ENCODE measurements around the gene MTHFS.

Gene MTHFS

DNA sequence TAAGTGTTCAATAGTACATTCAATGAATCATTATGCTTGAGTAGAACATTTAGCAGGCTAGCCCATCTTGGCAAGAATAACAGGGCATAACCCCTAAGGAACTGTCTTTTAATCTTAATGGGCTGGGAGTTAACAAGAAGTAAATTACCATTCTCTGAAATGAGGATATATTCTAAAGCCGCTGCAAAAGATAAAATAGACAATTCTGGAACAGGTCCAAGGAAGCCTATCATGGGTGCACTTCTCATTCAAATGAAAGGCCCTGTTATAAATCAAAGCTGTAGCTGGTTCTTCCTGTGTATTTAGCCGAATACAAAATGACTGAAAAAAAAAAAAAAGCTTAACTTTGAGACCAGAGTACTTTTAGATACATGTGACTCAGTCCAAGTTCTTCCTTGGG is 15.6 kb downstream of the MTHFS start:
- DNase-seq (ENCODE audit: low read depth in 3 of 3, low spot score in 1 of 3): no peak

DNA sequence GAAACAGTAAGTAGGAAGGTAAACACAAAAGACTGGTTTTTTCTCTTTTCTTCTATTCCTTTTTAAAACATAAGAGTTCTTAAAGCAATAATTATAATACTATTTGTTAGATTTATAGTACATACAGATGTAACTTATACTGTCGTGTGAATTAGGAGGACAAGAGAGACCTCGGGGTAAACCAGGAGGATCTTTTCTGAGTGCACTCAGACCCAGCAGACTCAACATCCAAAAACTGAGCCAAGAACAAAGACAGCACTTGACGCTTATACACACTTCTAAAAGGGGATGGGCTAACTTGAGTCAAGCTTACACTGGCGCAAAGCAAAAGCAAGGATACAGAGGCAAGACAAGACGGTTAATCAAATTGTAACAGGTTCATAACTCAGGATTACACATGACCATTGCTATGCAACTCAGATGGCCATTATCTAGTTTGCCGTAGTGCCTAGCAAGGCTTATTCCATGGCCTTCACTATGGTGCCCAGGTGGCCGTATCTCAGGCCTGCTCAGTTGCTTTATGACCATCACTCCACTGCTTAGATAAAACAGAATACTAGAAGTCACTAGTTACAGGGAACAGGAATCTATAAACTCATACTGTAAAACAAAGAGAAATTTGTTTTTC is 18.6 kb downstream of the MTHFS start:
- DNase-seq (ENCODE audit: low read depth in 3 of 3, low spot score in 1 of 3): no peak

DNA sequence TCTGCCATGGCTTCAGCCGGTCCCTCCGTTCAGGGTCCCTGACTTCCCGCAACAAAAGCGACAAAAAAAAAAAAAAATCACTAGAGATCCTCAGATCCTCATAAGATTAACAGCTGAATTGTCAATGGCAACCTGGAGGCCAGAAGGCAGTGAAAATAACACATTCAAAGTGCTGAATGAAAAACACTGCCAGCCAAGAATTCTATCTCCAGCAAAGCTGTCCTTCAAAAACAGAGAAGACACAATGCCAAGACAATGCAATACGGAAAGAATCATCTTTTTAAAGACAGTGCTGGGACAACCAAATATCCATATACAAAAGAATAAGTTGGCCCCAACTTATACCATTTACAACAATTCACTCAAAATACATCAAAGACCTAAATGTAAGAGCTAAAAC is 21.6 kb downstream of the MTHFS start:
- DNase-seq (ENCODE audit: low read depth in 3 of 3, low spot score in 1 of 3): no peak

DNA sequence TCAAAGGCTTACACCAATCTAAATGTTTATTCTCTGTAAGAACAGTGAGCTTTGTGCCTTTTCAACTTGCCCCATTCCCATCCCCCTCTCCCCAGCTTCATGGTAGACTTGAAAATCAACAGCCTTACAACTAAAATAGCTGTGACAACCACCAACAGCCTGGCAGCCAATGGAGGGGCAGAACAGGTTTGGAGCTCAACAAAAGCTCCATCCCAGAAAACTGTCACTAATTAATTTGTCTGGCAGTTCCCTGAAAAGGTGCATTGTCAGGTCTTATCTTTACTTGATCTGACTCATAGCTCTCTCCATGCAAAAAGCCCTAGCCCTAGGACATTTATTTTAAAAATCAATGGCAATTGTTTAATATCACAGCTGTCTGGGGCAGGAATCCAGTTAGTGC is 22.6 kb downstream of the MTHFS start:
- DNase-seq (ENCODE audit: low read depth in 3 of 3, low spot score in 1 of 3): no peak

DNA sequence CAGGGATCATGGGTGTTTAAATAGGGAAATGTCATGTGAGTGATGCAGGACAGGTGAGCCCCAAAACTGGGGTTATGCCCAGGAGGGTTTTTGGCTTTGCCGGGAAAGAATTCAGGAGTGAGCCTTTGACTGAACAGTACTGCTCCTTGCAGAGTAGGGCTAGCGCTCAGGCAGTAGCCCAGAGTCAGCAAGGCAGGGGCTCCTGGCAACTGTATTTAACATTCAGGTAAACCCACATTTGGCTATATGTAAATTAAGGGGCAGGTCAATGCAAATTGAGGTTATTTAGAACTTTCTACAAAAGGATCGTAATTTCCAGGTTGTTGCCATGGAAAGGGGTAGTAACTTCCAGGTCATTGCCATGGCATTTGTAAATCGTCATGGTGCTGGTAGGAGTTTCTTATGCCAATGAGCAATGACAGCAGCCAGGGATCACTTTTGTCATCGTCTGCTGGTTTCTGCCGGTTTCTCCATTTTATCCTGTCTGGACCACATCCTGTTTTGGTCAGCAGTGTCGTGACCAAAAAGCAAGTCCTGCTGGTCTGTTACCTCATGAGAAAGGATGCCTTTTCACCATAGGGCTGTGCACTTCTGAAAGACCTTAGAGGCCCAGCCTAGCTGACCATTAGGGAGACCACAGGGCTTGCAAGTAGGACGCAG is 24.3 kb downstream of the MTHFS start:
- DNase-seq (ENCODE audit: low read depth in 3 of 3, low spot score in 1 of 3): peak in 1 of 3 donors; percentile 9

DNA sequence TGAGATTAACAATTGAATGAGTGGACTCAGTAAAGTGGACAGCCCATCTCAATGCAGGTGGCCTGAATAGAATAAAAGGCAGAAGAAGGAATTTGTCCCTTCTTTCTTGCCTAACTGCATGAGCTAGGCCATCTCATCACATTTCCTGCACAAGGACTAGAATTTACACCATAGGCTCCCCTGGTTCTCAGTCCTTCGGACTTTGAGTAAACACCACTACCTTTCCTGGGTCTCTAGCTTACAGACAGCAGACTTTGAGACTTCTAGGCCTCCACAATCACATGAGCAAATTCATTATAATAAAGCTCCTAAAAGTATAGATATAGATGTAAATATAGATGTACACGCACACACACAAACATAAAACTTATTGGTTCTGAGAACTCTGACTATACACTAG is 28.3 kb downstream of the MTHFS start:
- no peak for DNase-seq (ENCODE audit: low read depth in 3 of 3, low spot score in 1 of 3)

DNA sequence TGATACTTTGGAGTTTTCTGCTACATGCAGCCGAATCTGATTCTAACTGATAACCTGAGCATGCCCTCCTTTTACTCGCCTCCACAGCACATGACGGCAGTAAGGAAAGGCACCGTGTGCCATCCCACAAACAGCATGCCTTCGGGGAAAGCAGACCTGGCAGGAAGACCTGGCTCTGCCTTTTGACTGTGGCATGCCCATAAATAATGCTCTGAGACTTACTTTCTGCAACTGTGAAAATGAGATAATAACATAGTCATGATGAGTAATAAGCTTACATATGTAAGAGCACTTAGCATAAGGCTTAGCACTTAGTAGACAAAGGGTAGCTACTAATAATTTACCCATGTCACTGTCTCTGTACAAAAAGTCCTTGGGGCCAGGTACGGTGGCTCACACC is 32.9 kb downstream of the MTHFS start:
- no peak for DNase-seq (ENCODE audit: low read depth in 3 of 3, low spot score in 1 of 3)

DNA sequence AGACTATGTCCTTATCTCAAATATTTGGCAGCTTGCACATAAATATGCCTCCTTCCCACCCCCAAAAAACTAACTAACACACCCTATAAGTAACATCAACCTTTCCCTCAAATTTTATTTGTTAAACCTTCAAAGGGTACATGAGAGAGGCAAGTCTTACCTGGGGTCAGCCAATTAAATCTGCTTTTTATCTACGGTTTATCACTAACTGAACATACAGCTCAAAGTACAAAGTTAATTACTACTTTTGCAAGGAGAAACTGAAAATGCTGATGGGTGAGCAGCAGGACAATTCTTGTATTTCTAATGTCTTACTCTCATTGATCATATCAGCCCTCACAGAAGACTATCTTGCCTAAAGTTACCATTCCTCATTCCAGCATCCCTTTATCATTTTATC is 34.6 kb downstream of the MTHFS start:
- no peak for DNase-seq (ENCODE audit: low read depth in 3 of 3, low spot score in 1 of 3)

DNA sequence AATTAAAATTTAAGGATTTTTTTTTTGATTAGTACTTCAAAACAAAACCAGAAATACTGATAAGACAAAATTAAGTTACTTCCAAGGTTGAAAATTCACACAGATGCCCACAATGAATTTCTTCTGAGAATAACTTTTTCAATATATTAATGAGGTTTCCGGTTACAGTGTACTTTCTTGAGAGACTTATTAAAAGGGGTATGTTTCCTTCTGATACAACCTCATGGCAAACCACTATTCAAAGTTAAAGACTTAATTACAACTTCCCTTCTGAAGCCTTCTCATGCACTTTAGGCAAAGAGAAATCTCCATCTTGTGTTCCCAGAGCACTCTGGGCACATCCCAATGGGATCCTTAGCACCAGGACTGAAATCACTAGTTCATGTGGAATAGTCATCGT is 36.2 kb downstream of the MTHFS start:
- no peak for DNase-seq (ENCODE audit: low read depth in 3 of 3, low spot score in 1 of 3)

DNA sequence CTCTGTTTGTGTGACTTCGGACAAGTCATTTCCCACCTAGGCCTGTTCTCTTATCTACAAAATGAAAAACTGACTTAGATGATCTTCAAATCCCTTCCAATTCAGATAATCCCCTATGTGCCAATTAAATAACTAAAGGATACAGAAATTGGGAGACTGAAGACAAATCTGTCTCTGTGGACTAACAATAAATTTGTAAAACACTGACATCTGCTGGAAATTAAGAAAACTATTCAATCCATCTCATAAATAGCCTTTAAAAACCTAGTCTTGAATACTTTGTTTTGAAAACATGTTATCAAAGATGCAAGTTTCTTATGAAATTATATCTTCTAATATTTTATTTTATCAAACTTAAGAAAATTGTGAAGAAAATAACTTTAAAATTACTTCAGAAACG is 38.3 kb downstream of the MTHFS start:
- DNase-seq (ENCODE audit: low read depth in 3 of 3, low spot score in 1 of 3): no peak

DNA sequence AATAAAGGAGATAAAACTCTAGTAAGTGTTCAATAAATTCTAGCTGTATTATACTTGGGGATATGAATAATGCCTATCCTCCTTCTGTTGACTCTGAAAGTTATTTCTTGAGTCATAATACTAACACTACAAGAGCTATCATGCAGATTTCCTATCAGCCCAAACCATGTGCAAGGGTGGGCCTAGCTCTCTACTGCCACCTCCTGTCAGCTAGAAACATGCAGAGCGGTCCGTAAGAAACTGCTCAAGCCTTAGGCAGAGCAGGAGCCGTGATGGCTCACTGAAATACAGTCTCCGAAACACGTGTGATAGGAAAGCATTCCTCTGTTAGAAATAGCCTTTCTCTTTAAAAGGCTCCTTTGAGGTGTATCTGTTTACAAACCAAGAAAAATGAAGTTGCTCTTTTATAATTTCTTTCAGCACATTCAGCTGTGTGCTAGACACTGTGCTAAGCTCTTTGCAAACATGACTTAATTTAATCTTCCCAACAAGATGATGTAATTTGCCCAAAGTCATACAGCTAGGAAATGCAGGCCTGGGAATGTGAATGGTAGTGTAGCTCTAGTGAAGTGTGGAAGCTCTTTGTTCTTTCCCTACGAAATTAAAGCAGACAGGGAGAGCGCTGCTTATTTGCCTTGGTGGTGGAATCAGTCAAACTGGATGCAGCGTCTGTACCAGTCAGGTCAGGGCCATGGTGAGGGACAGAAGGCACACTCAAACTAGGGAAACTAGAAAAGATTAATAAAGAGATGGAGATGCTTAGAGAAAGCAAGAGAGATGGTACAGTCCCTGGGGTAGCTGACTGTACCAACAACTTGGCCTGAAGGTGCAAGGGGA is 43.1 kb downstream of the MTHFS start:
- DNase-seq (ENCODE audit: low read depth in 3 of 3, low spot score in 1 of 3): peak; percentile 13 to 42 (median 16)

DNA sequence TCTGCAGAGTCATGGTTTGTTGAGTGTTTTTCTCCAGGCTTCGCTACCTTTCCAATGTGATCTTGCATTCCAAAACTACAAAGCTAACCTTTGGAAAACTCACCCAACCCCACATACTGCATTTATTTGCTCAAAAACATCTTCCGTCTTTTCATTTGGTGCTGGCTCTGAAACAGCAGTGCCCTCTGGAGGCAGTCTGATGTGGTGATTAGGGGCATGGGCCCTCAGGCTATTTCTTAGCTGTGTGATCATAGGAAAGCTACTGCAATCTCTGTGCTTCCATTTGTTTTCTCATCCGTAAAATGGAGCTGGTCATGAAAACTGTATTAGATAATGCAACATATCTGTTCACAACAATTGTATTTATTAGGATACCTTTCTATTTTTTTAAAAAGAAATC is 47.0 kb downstream of the MTHFS start:
- no peak for DNase-seq (ENCODE audit: low read depth in 3 of 3, low spot score in 1 of 3)

DNA sequence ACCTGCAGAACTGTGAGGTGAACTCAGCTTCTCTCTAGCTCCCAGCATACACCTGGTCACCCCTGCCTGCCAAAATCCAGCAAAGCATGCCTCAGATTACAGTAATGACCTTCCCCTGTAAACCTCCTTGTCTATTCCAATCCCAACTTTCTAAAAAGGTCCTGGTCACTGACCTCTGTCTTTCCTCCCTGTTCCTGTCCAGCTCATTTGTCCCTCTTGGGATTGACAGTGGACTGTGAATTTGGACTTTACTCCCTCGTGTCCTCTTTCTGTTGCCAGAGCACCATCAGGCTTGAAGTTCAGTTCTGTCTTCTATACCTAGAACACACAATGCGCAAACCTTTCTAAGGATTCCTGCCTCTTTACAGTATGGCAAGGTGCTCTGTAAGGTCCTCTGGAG is 50.3 kb downstream of the MTHFS start:
- no peak for DNase-seq (ENCODE audit: low read depth in 3 of 3, low spot score in 1 of 3)

DNA sequence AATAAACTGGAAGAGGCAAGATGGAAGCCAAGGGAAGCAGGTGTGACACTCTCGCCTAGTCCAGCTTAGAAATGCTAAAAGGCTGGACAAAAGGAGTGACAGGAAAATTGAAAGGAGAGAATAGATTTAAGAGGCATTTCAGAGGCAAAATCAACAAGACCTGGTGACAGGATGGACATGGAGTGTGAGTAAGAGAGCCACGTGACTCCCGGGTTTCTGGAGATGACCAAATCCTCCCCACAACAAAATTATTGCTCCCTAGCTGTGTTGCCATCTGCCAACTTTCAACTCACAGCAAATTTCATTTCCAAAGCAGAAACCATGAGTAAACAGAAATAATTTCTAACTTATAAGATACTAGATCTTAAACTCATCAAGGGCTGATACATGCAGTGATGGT is 52.6 kb downstream of the MTHFS start:
- no peak for DNase-seq (ENCODE audit: low read depth in 3 of 3, low spot score in 1 of 3)

DNA sequence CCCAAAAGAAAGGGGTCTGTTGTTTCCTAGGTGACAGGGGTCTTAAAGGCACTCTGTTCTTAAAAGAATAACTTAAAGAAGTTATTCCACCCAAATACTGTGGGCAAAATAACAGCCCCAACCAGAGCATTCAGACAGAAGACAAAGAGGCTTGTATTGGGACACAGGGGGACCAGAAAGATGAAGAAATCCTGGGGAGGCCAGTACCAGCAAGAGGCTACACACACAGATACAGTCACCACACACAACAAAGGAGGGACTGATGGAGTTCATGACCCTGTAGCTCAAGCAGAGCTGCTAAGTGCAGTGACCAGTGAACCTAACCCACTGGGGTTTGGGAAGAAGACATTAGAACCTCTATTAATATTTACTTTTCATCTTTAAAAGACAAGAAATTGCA is 59.0 kb downstream of the MTHFS start:
- DNase-seq (ENCODE audit: low read depth in 3 of 3, low spot score in 1 of 3): no peak

DNA sequence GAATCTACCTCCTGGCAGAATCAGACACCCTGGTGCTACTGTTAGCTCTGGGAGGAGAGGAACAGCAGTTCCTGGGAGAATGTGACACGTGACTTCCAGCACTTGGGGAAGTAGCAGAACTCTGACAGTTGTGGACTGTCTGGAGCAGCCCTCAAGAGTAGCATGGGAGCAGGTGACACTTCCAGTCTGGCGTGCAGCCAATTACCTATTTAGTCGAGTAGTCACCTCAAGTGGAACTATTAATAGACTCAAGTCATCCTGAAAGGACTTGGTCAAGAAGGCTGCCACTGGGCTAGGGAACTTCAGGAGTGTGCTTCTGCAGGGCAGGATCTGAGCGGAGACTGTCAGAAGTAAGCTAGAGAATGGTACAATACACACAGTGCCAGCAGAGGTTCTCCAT is 62.3 kb downstream of the MTHFS start:
- no peak for DNase-seq (ENCODE audit: low read depth in 3 of 3, low spot score in 1 of 3)

DNA sequence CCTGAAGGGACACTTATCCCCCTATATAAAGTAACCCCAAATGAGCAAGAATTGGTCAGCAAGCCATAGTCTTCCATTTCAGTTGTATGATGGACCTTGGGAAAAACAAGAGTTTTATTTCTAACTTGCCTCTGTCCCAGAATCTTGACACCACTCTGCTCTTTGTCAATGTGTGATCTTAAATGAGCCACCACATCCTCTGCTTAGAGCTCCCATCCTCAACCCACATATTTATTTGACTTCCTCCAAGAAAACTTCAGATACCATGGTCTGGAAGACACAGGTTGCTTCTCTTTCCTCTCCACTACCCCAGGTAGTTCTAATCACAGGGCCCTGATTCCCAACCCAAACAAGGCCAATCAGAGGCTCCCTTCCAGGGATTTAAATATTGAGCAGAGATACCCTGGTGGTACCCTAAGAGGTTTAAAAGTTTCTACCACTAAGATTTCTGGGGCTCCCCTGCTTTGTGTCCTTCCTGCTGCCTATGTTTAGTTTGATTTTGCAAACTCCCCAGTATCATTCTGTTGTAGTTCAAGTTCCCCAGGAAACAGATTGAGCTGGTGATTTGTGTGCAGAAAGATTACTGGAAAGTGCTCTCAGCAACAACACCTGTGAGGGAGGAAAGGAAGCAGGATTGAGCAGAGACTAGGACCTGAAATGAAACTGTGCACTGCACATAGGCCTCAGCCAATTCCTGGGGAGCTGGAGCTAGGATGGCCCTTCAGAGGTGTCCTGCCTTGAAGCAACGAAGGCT is 64.3 kb downstream of the MTHFS start:
- DNase-seq (ENCODE audit: low read depth in 3 of 3, low spot score in 1 of 3): no peak

DNA sequence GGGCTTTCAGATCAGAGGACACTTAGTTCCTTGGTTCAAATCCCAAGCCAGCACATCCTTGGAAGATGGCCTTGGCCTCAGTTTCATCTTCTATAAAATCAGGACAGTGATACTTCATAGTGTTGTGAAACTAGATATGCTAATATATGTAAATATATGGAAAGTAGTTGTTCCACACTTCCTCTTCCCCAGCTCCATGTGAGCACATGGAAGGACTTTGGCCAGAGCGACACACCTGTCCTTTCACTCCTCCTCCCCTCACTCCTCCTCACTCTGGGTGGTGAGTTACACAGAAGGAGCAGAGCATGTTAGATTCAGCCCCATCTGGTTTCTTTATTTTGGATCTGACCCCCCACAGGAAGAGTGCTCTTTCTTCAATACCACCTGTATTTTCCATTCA is 65.2 kb downstream of the MTHFS start:
- no peak for DNase-seq (ENCODE audit: low read depth in 3 of 3, low spot score in 1 of 3)

DNA sequence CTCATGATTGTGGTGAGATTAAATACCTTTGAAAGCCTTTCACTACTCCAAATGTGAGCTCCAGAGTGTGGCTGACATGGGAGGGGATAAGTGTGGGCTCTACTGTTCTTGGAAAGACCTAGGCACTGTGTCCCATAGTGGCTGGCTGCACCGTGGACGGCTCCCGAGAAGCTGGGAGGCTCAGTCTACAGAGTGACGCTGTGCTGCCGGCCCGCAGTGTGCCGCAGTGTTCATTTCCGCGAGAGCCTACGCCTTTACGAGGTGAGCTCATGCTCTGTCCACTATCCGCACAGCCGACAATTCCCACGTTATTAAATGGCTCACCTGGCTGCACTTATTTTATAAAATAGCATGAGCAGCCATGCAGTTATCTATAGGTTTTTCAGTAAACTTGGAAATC is 66.9 kb downstream of the MTHFS start:
- DNase-seq (ENCODE audit: low read depth in 3 of 3, low spot score in 1 of 3): no peak

DNA sequence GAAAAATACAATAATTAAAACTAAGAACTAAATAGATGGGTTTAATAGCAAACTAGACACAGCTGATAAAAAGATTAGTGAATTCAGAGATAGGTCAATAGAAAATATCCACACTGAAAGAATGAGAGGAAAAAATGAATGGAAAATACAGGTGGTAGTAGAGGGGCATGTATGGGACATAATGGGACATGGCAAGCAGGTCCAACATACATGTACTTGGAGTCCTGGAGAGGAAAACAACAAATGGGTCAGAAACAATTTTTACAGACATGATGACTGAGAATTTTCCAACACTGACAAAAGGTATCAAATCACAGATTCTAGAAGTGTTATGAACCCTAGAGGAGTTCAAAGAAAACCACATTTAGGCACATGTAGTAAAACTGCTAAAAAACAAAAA is 68.4 kb downstream of the MTHFS start:
- no peak for DNase-seq (ENCODE audit: low read depth in 3 of 3, low spot score in 1 of 3)

DNA sequence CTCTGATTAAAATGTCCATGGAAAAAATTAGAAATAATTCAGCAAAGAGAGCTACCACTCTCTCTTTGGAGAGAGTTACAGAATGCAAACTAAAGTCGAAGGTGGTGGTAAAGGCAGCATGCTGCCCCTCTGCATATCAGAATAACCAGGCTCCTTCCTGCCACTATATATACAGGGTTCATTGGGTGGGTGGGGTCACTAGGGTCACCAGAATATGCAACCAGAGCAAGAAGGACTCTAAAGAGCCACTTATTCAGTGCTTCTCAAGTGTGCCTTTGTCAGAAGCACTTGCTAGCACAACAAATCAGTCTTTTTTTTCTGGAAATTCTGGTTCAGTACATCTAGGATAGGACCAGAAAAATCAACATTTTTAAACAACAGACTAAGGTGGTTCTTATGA is 70.0 kb downstream of the MTHFS start:
- no peak for DNase-seq (ENCODE audit: low read depth in 3 of 3, low spot score in 1 of 3)

Data from stimulated activated CD4-positive, alpha-beta T cell treated with anti-CD3 and anti-CD28 coated beads, TNF-alpha, amount 100 ng/mL, for 1 hour (primary cell).